A549 (cell line): ENCODE results near the gene PSD2.

Experiments used
- BHLHE40 ChIP-seq: IDR thresholded peaks from 2 replicates; pipeline ENCODE4 v1.6.1; 2012; ENCODE audit warnings: low read depth, low read length, inconsistent platforms
- CBX2 ChIP-seq: fragments of 200-600 bp; sonication (generic); IDR thresholded peaks from 2 replicates; pipeline ENCODE4 v1.6.1; 2016; ENCODE audit warnings: low read depth, mild to moderate bottlenecking, borderline replicate concordance
- CTCF ChIP-seq: fragments of >200 bp; sonication (Bioruptor Twin); formaldehyde crosslinking; IDR thresholded peaks from 3 replicates; pipeline ENCODE4 v1.5.1; 2016
- EHMT2 ChIP-seq: fragments of 200-600 bp; sonication (generic); IDR thresholded peaks from 2 replicates; pipeline ENCODE4 v1.6.1; 2016; ENCODE audit warnings: antibody characterized with exemption, low read depth, mild to moderate bottlenecking, moderate library complexity
- ESRRA ChIP-seq: fragments of 150-350 bp; IDR thresholded peaks from 2 replicates; pipeline ENCODE4 v1.6.1; 2014; ENCODE audit warnings: mild to moderate bottlenecking, low read length, borderline replicate concordance
- KDM1A ChIP-seq: fragments of 200-600 bp; sonication (generic); IDR thresholded peaks from 2 replicates; pipeline ENCODE4 v1.6.1; 2016; ENCODE audit warnings: low read depth, mild to moderate bottlenecking
- MYC ChIP-seq: IDR thresholded peaks from 2 replicates; pipeline ENCODE4 v1.6.1; 2012; ENCODE audit warnings: mild to moderate bottlenecking, inconsistent platforms, low read length, improper control_type of control experiment, borderline replicate concordance
- NFE2L2 ChIP-seq: fragments of 150-350 bp; conservative IDR thresholded peaks from 2 replicates; pipeline ENCODE4 v1.6.1; 2014; ENCODE audit warnings: low read length
- POLR2A ChIP-seq: IDR thresholded peaks from 2 replicates; pipeline ENCODE4 v1.6.1; 2012; ENCODE audit warnings: mild to moderate bottlenecking, low read length
- RAD21 ChIP-seq, 2 experiments: fragments of >200 bp in 1 of 2; sonication (Bioruptor Twin) in 1 of 2; formaldehyde crosslinking in 1 of 2; IDR thresholded peaks in 1 of 2; conservative IDR thresholded peaks in 1 of 2; 2 replicates in 1 of 2; 3 replicates in 1 of 2; pipeline ENCODE4 v1.6.1; 2012 to 2018; ENCODE audit warnings: inconsistent platforms in 1 of 2
- SREBF2 ChIP-seq: fragments of 450-650 bp; IDR thresholded peaks from 2 replicates; pipeline ENCODE4 v1.6.1; 2014; ENCODE audit warnings: mild to moderate bottlenecking, moderate library complexity

- TF ChIP-seq POLR2A (no peak), EHMT2 (no peak), CTCF (no peak), NFE2L2 (no peak), KDM1A (no peak), MYC (no peak), CBX2 (no peak), SREBF2 (no peak), RAD21 (conservative IDR thresholded peaks at IDR 0.05 in 1 of 2, IDR thresholded peaks at IDR 0.05 in 1 of 2) (no peak), BHLHE40 (no peak), ESRRA (no peak)
Observed at GRCh38 chr5:139825690-139826089, 30.1 kb downstream of the PSD2 start.
